SK-N-MC (cell line): ENCODE data around the gene OR51B2.

Experiments used
- EZH2 ChIP-seq: fragments of 200-600 bp; sonication (generic); IDR thresholded peaks from one replicate; pipeline ENCODE4 v1.6.1; 2017; ENCODE audit warnings: antibody characterized with exemption
- FOXP2 ChIP-seq: optimal IDR thresholded peaks from 2 replicates; pipeline ENCODE3; 2011; ENCODE audit warnings: mild to moderate bottlenecking, moderate library complexity; ENCODE audit not compliant: insufficient read depth; ENCODE audit errors: extremely low read length, control extremely low read depth
- POLR2AphosphoS5 ChIP-seq: IDR thresholded peaks from 2 replicates; pipeline ENCODE4 v1.6.1; 2012; ENCODE audit warnings: mild to moderate bottlenecking, low read depth, low read length, borderline replicate concordance

DNA sequence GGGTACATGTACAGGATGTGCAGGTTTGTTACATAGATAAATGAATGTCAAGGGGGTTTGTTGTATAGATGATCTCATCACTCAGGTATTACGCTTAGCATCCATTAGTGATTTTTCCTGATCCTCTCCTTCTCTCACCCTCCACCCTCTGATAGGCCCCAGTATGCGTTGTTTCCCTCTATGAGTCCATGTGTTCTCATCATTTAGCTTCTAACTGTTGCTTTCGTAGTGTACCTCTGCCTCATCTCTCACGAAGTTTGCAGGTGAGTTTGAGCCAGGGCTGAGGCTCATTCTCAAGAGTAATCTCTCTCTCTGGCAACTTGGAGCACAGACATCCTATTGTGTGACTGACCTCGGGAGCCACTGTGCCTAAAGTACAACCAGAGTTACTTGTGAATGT lies 49.7 kb downstream of the OR51B2 start:
- TF ChIP-seq POLR2AphosphoS5: no peak
- no peak for TF ChIP-seq EZH2
- TF ChIP-seq FOXP2: no peak
